Measurements from ENCODE around the gene VSIG1.

Gene VSIG1

GRCh38 chrX:108044554-108045256 is at the start of gene VSIG1:
VSIG1 (plus strand) TSS chrX:108045065; CDS start chrX:108045131, 66 bp downstream.
- H3K4me1 Mint-ChIP-seq (ENCODE audit: low read depth), result no peaks in the 10 kb centered on the region
- no peak within 1 kb of the TSS for H3K4me3 Mint-ChIP-seq
- no peak within 1 kb of the TSS for H3K27ac Mint-ChIP-seq
- H3K9me3 Mint-ChIP-seq, result no peaks in the 10 kb centered on the region
- H3K36me3 Mint-ChIP-seq (ENCODE audit: low read depth), result no peaks in the 10 kb centered on the region
- H3K27me3 Mint-ChIP-seq, result no peaks in the 10 kb centered on the region

- Mint-ChIP-seq H3K4me1 (ENCODE audit: low read depth) (no peaks in the 10 kb centered on the region), H3K4me3 (no peak overlapping the region), H3K36me3 (ENCODE audit: low read depth) (no peaks in the 10 kb centered on the region), H3K27ac (no peak overlapping the region), H3K27me3 (no peaks in the 10 kb centered on the region), H3K9me3 (no peaks in the 10 kb centered on the region)
These were observed 48.7 kb upstream of the VSIG1 start for GRCh38 chrX:107996124-107996523.

DNA sequence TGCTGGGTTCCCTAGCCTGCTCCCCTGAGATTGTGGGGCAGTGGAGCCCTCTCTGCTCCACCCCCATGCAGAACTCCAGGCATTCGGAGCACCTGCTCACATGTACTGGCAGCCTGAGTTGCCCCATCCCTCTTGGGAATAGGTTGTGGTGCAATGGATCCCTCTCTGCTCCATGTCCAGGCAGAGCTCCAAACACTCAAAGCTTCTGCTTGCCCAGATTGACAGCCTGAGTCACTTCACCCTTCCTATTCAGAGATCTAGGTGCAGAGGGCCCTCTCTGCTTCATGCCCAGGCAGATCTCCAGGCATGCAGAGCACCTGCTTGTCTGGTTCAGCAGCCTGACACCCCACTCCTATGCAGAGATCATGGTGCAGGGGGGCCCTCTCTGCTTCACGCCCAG is 44.1 kb upstream of the VSIG1 start:
- Mint-ChIP-seq H3K36me3 (ENCODE audit: low read depth) (no peaks in the 10 kb centered on the region), H3K27ac (no peak overlapping the region), H3K9me3 (no peaks in the 10 kb centered on the region), H3K4me1 (ENCODE audit: low read depth) (no peaks in the 10 kb centered on the region), H3K27me3 (peaks cover 5% of the 10 kb centered on the region), H3K4me3 (no peak overlapping the region)

DNA sequence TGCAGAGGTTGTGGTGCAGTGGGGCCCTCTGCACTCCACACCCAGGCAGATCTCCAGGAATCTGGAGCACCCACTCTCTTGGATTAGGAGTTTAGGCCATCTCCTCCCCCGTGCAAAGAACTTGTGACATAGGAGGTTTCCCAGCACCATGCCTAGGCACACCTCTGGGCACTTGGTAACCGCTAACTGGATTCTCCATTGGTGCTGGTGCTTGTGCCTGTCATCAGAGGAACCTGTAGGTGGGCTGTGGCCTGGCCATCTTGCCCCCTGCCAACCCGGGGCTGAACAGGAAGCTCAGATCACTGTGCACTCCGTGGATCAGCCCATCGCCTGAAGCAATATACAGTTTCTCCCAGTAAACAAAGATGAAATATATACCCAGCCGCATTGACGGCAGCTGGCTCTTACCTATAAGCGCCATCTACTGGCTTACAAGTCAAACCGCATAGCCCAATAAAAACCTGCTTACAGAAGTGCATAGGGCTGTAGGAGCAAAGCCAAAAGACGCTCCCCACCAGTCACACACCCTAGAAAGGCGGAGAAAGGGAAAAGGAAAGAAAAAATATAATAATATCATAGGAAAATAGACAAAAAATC is 43.5 kb upstream of the VSIG1 start:
- peaks cover 5% of the 10 kb centered on the region for H3K27me3 Mint-ChIP-seq
- H3K9me3 Mint-ChIP-seq, result no peaks in the 10 kb centered on the region
- no peak overlapping the region for H3K4me3 Mint-ChIP-seq
- no peaks in the 10 kb centered on the region for H3K36me3 Mint-ChIP-seq (ENCODE audit: low read depth)
- H3K27ac Mint-ChIP-seq, result no peak overlapping the region
- no peaks in the 10 kb centered on the region for H3K4me1 Mint-ChIP-seq (ENCODE audit: low read depth)

- Mint-ChIP-seq H3K27me3 (no peaks in the 10 kb centered on the region), H3K36me3 (ENCODE audit: low read depth) (no peaks in the 10 kb centered on the region), H3K9me3 (peaks cover 5% of the 10 kb centered on the region), H3K4me1 (ENCODE audit: low read depth) (peaks cover 54% of the 10 kb centered on the region), H3K4me3 (peak overlapping the region; percentile 39), H3K27ac (peak overlapping the region; percentile 16)
These were observed 26.0 kb upstream of the VSIG1 start for GRCh38 chrX:108018656-108019381.

GRCh38 chrX:108019382-108019875 is 25.4 kb upstream of the VSIG1 start:
- peak overlapping the region; percentile 39 for H3K4me3 Mint-ChIP-seq
- no peaks in the 10 kb centered on the region for H3K27me3 Mint-ChIP-seq
- no peak overlapping the region for H3K27ac Mint-ChIP-seq
- H3K4me1 Mint-ChIP-seq (ENCODE audit: low read depth), result peaks cover 58% of the 10 kb centered on the region
- H3K9me3 Mint-ChIP-seq, result peaks cover under 1% of the 10 kb centered on the region
- H3K36me3 Mint-ChIP-seq (ENCODE audit: low read depth), result no peaks in the 10 kb centered on the region

- H3K36me3 Mint-ChIP-seq (ENCODE audit: low read depth), result no peaks in the 10 kb centered on the region
- no peaks in the 10 kb centered on the region for H3K27me3 Mint-ChIP-seq
- peaks cover 65% of the 10 kb centered on the region for H3K4me1 Mint-ChIP-seq (ENCODE audit: low read depth)
- peak overlapping the region; percentile 41 for H3K4me3 Mint-ChIP-seq
- no peaks in the 10 kb centered on the region for H3K9me3 Mint-ChIP-seq
- H3K27ac Mint-ChIP-seq, result peak overlapping the region; percentile 58
These were observed 24.2 kb upstream of the VSIG1 start for GRCh38 chrX:108020631-108021030.

DNA sequence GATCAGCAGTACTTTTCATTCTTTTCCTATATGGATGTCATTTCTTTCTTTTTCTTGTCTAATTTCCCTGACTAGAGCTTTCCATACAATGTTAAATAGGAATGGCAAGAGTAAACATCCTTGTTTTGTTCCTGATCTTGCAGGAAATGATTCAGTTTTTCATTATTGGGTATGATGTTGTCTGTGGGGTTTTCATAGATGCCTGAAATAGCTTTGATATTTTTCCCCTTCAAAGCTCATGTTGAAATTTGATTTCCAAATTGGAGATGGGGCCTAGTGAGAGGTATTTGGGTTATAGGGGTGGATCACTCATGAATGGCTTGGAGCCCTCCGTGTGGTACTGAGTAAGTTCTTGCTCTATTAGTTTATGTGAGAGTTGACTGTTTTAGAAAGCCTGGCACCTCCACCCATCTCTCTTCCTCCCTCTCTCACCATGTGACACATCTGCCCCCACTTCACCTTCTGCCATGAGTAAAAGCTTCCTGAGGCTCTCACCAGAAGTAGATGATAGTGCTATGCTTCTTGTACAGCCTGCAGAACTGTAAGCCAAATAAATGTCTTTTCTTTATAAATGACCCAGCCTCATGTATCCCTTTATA is 22.3 kb upstream of the VSIG1 start:
- no peaks in the 10 kb centered on the region for H3K36me3 Mint-ChIP-seq (ENCODE audit: low read depth)
- no peaks in the 10 kb centered on the region for H3K9me3 Mint-ChIP-seq
- H3K4me3 Mint-ChIP-seq, result peak overlapping the region; percentile 47
- H3K4me1 Mint-ChIP-seq (ENCODE audit: low read depth), result peaks cover 77% of the 10 kb centered on the region
- H3K27me3 Mint-ChIP-seq, result no peaks in the 10 kb centered on the region
- H3K27ac Mint-ChIP-seq, result peak overlapping the region; percentile 81

DNA sequence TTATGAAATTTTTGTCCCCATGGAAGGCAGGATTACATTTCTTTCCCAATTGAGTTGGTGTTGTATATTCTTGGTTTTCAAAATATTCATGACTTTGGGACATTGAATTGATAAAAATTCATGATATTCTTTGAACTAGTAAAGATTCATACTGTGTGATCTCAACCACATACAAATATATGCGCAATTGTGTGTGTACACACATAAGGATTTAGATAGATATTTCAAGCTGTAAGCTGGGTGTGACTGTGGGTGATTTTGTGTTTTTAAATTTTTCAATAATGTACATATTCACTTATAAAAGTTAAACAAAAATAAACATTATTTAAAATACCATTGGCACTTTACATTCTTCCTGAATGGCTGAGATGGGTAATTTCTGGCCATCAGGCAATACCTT is 19.5 kb upstream of the VSIG1 start:
- no peak overlapping the region for H3K27ac Mint-ChIP-seq
- H3K4me3 Mint-ChIP-seq, result no peak overlapping the region
- peaks cover 75% of the 10 kb centered on the region for H3K4me1 Mint-ChIP-seq (ENCODE audit: low read depth)

GRCh38 chrX:108025954-108026600 is 18.8 kb upstream of the VSIG1 start:
- Mint-ChIP-seq H3K4me1 (ENCODE audit: low read depth) (peaks cover 75% of the 10 kb centered on the region), H3K4me3 (peak overlapping the region; percentile 20), H3K9me3 (no peaks in the 10 kb centered on the region), H3K27me3 (no peaks in the 10 kb centered on the region), H3K27ac (peak overlapping the region; percentile 31), H3K36me3 (ENCODE audit: low read depth) (no peaks in the 10 kb centered on the region)

More for the DNA sequence above, 19.5 kb upstream of the VSIG1 start:
- Mint-ChIP-seq H3K9me3 (no peaks in the 10 kb centered on the region), H3K36me3 (ENCODE audit: low read depth) (no peaks in the 10 kb centered on the region), H3K27me3 (no peaks in the 10 kb centered on the region)

GRCh38 chrX:108028854-108029253 is 16.0 kb upstream of the VSIG1 start:
- H3K4me1 Mint-ChIP-seq (ENCODE audit: low read depth), result peaks cover 63% of the 10 kb centered on the region
- H3K36me3 Mint-ChIP-seq (ENCODE audit: low read depth), result no peaks in the 10 kb centered on the region
- no peak overlapping the region for H3K4me3 Mint-ChIP-seq
- H3K9me3 Mint-ChIP-seq, result no peaks in the 10 kb centered on the region
- H3K27me3 Mint-ChIP-seq, result no peaks in the 10 kb centered on the region
- no peak overlapping the region for H3K27ac Mint-ChIP-seq

- peaks cover 54% of the 10 kb centered on the region for H3K4me1 Mint-ChIP-seq (ENCODE audit: low read depth)
- H3K27me3 Mint-ChIP-seq, result no peaks in the 10 kb centered on the region
- H3K27ac Mint-ChIP-seq, result no peak overlapping the region
- H3K4me3 Mint-ChIP-seq, result no peak overlapping the region
- no peaks in the 10 kb centered on the region for H3K9me3 Mint-ChIP-seq
- H3K36me3 Mint-ChIP-seq (ENCODE audit: low read depth), result no peaks in the 10 kb centered on the region
These were observed 14.7 kb upstream of the VSIG1 start for GRCh38 chrX:108029928-108030711.

GRCh38 chrX:108032944-108033343 is 11.9 kb upstream of the VSIG1 start:
- Mint-ChIP-seq H3K4me1 (ENCODE audit: low read depth) (peaks cover 46% of the 10 kb centered on the region), H3K27ac (no peak overlapping the region), H3K9me3 (no peaks in the 10 kb centered on the region), H3K4me3 (no peak overlapping the region), H3K27me3 (no peaks in the 10 kb centered on the region), H3K36me3 (ENCODE audit: low read depth) (no peaks in the 10 kb centered on the region)

DNA sequence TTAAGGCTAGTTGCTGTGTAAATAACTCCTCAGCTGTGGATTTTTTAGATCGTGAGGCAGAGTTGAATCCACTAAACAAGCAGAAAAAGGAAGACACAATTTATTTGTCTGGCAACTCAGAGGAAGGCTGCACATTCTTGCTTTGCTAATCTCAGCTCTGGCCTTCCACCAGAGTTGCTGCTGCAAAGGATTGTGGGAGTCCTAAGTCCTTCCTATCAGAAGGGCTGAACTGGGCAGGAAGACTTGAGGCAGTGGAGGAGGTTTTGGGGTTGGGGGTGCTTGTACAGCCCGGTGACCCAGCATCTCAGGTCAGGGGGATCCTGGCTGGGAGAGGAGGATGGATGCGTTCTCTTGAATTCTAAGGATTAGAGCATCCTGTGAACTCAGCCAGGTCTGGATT is 11.0 kb upstream of the VSIG1 start:
- Mint-ChIP-seq H3K9me3 (no peaks in the 10 kb centered on the region), H3K4me1 (ENCODE audit: low read depth) (peaks cover 39% of the 10 kb centered on the region), H3K4me3 (no peak overlapping the region), H3K27me3 (no peaks in the 10 kb centered on the region), H3K36me3 (ENCODE audit: low read depth) (no peaks in the 10 kb centered on the region), H3K27ac (no peak overlapping the region)
